ENCODE results near the gene FAM20A.

GRCh38 chr17:68512247-68512959, 88.8 kb downstream of the FAM20A start, which contains the start of gene PRKAR1A:
- TF ChIP-seq YY1 (IDR thresholded peaks at IDR 0.05; ENCODE audit: low read depth), result peak; percentile 91
- TF ChIP-seq REST (IDR thresholded peaks at IDR 0.05; ENCODE audit: low read depth), result no peak
- TF ChIP-seq TEAD4 (IDR thresholded peaks at IDR 0.05), result no peak
- TF ChIP-seq CEBPB (IDR thresholded peaks at IDR 0.05), result no peak
